K562 (cell line): Measurements from ENCODE around the gene CMTM5. TPM values are rescaled to one million over a fixed set of nuclear protein-coding genes. Genes with fewer than 3 reads are reported as not detected.

Experiments
- ATAC-seq: fragments of 200-7000 bp; cut with Tn5 transposase; 3 replicates; pipeline ENCODE4 v1.9.1; 2020; ENCODE audit warnings: moderate library complexity
- BruUV-seq: library from RNA; stranded (reverse); fragments of 400-500 nt; replicated peaks from 2 replicates; lab custom pipeline; 2021; lab: Mats Ljungman, UMichigan
- CTCF ChIA-PET: fragments of 300-600 bp; formaldehyde crosslinking; extraction: SDS; loops from one replicate; lab custom pipeline; 2021; ENCODE audit warnings: low intra/inter-chr PET ratio; lab: Yijun Ruan, JAX
- POLR2A ChIA-PET: fragments of 300-600, 350-650 bp; sonication (Branson Sonifier 250); formaldehyde crosslinking; extraction: SDS; loops from one replicate; lab custom pipeline; 2021; ENCODE audit warnings: antibody characterized with exemption, inconsistent platforms; lab: Yijun Ruan, JAX
- DNase-seq, 4 experiments: peaks; one replicate each; pipeline versions ENCODE4 v3.0.0 to v3.0.0-alpha.2; 2011 to 2018; ENCODE audit warnings: low spot score in 3 of 4, mixed read lengths in 3 of 4; ENCODE audit errors: extremely low read depth in 1 of 4
- FAIRE-seq: peaks from 2 replicates; lab custom pipeline; 2011; peaks lifted over from hg19 to GRCh38; lab: Jason Lieb, UNC
- H2AFZ ChIP-seq: 2 replicates; pipeline ENCODE4 v1.6.0; 2011; ENCODE audit warnings: low read depth, low read length, control low read depth, inconsistent platforms
- H3K27ac ChIP-seq: fragments of 200-600 bp; 3 replicates; pipeline ENCODE4 v1.8.0; 2011; ENCODE audit warnings: low read depth, mild to moderate bottlenecking, control low read depth, inconsistent platforms, low read length, moderate library complexity, mixed read lengths; ENCODE audit errors: extremely low read depth
- H3K27me3 ChIP-seq, 2 experiments: fragments of 300-600 bp in 1 of 2; 2 replicates in 1 of 2; 3 replicates in 1 of 2; pipeline versions ENCODE4 v1.6.0 to v1.8.0; 2011; ENCODE audit warnings: inconsistent platforms in 2 of 2, low read length in 2 of 2, mild to moderate bottlenecking in 1 of 2, mixed read lengths in 1 of 2, moderate library complexity in 1 of 2; ENCODE audit not compliant: control insufficient read depth in 2 of 2, insufficient read depth in 2 of 2
- H3K36me3 ChIP-seq: fragments of 300-600 bp; 3 replicates; pipeline ENCODE4 v1.8.0; 2011; ENCODE audit warnings: mild to moderate bottlenecking, low read length, inconsistent platforms; ENCODE audit not compliant: control insufficient read depth, insufficient read depth
- H3K4me1 ChIP-seq, 2 experiments: fragments of 200-600 bp in 1 of 2; replicated peaks in 1 of 2; 2 replicates in 1 of 2; 3 replicates in 1 of 2; pipeline versions ENCODE4 v1.5.1 to v1.8.0; 2011; ENCODE audit warnings: inconsistent platforms in 2 of 2, low read length in 2 of 2, mild to moderate bottlenecking in 1 of 2, mixed read lengths in 1 of 2, moderate library complexity in 1 of 2; ENCODE audit not compliant: control insufficient read depth in 2 of 2, insufficient read depth in 2 of 2
- H3K4me2 ChIP-seq: 2 replicates; pipeline ENCODE4 v1.6.1; 2011; ENCODE audit warnings: low read length, control low read depth, inconsistent platforms, mixed read lengths; ENCODE audit not compliant: insufficient read depth
- H3K4me3 ChIP-seq: fragments of 200-600 bp; sonication (generic), shearing (Covaris generic); 2 replicates; pipeline ENCODE4 v1.5.1; 2016; ENCODE audit warnings: control low read depth, inconsistent platforms
- H3K79me2 ChIP-seq: fragments of 200-600 bp; 3 replicates; pipeline ENCODE4 v1.8.0; 2011; ENCODE audit warnings: low read length, inconsistent platforms; ENCODE audit not compliant: control insufficient read depth, insufficient read depth
- H3K9ac ChIP-seq, 2 experiments: 2 replicates each; pipeline versions ENCODE4 v1.6.0 to v1.6.1; 2011; ENCODE audit warnings: low read depth in 2 of 2, low read length in 2 of 2, control low read depth in 1 of 2, inconsistent platforms in 1 of 2, mild to moderate bottlenecking in 1 of 2, mixed read lengths in 1 of 2; ENCODE audit not compliant: insufficient read depth in 1 of 2
- H3K9me1 ChIP-seq: one replicate; pipeline ENCODE4 v1.6.0; 2011; ENCODE audit warnings: inconsistent platforms, mild to moderate bottlenecking, low read length, moderate library complexity; ENCODE audit not compliant: control insufficient read depth, insufficient read depth
- H3K9me3 ChIP-seq: replicated peaks from 2 replicates; pipeline ENCODE4 v1.5.1; 2011; ENCODE audit warnings: low read depth, low read length, inconsistent platforms; ENCODE audit not compliant: control insufficient read depth, insufficient read depth
- H4K20me1 ChIP-seq: replicated peaks from 2 replicates; pipeline ENCODE4 v1.6.1; 2011; ENCODE audit warnings: low read length, inconsistent platforms, mixed read lengths; ENCODE audit not compliant: control insufficient read depth, insufficient read depth
- ARID2 ChIP-seq: fragments of 450-650 bp; IDR thresholded peaks from 2 replicates; pipeline ENCODE4 v1.6.1; 2017; ENCODE audit warnings: antibody characterized with exemption, mild to moderate bottlenecking
- ILF3 ChIP-seq: fragments of 450-650 bp; IDR thresholded peaks from 2 replicates; pipeline ENCODE4 v1.6.1; 2018; ENCODE audit warnings: antibody characterized with exemption, mild to moderate bottlenecking, moderate library complexity, borderline replicate concordance
- MEIS2 ChIP-seq: fragments of 450-650 bp; IDR thresholded peaks from 2 replicates; pipeline ENCODE4 v1.6.1; 2014; ENCODE audit warnings: mild to moderate bottlenecking; ENCODE audit not compliant: partially characterized antibody
- NCOA2 ChIP-seq, 2 experiments: fragments of 450-650 bp; IDR thresholded peaks; 2 replicates each; pipeline ENCODE4 v1.6.1; 2018; ENCODE audit warnings: mild to moderate bottlenecking in 2 of 2, moderate library complexity in 1 of 2; ENCODE audit not compliant: partially characterized antibody in 2 of 2
- OTX1 ChIP-seq: fragments of 450-650 bp; formaldehyde crosslinking; IDR thresholded peaks from 2 replicates; pipeline ENCODE4 v1.4.0; 2022; ENCODE audit warnings: mild to moderate bottlenecking
- SMAD1 ChIP-seq: fragments of 150-350 bp; IDR thresholded peaks from 2 replicates; pipeline ENCODE4 v1.6.1; 2014; ENCODE audit warnings: low read length, low read depth; ENCODE audit not compliant: partially characterized antibody
- XRCC4 ChIP-seq: IDR thresholded peaks from one replicate; pipeline ENCODE4 v1.6.1; 2011; ENCODE audit not compliant: insufficient read depth, insufficient read length; ENCODE audit errors: extremely low read depth
- ZBTB8A ChIP-seq: fragments of 450-650 bp; IDR thresholded peaks from 2 replicates; pipeline ENCODE4 v1.6.1; 2018; ENCODE audit warnings: mild to moderate bottlenecking, moderate library complexity; ENCODE audit not compliant: partially characterized antibody
- ZFPM2 ChIP-seq: fragments of 250-450 bp; sonication (Bioruptor Pico); IDR thresholded peaks from 2 replicates; pipeline ENCODE4 v1.5.1; 2022; ENCODE audit warnings: mild to moderate bottlenecking
- WGBS: fragments of 100-300 bp; shearing (Covaris generic); methylation state at CpG from one replicate; pipeline ENCODE4 v1.1.6; 2016; ENCODE audit warnings: low coverage, mixed read lengths; ENCODE audit not compliant: insufficient coverage; ENCODE audit errors: missing lambda C conversion rate; 5-methylcytosine and 5-hydroxymethylcytosine counted together
- in situ Hi-C: fragments of 300-500 bp; cut with MboI; formaldehyde crosslinking; loops from 4 replicates; pipeline ENCODE4 v1.15.0; 2018; ENCODE audit warnings: inconsistent platforms, mixed read lengths
- intact Hi-C: fragments of 100-400 bp; cut with micrococcal nuclease; formaldehyde crosslinking; loops from 2 replicates; pipeline ENCODE4 v1.14.2; 2022
- polyA plus RNA-seq, 8 experiments: library from polyadenylated mRNA; depleted of rRNA in 4 of 8; stranded (reverse) in 5 of 8; unstranded in 3 of 8; fragments of >200 nt; fragmentation: Nextera tagmentation in 2 of 8; fragmentation: Illumina TruSeq in 1 of 8; extraction: Ambion mirVana in 2 of 8; extraction: Trizol in 1 of 8; gene quantifications; 2 replicates each; pipeline versions ENCODE4 v1.2.1 to v1.2.3, GENCODE V29; 2011 to 2014; ENCODE audit warnings: inconsistent platforms in 1 of 8, missing spikeins in 1 of 8
- total RNA-seq, 7 experiments: library from RNA; depleted of rRNA in 6 of 7; stranded (reverse); fragments of >200 nt in 6 of 7; fragmentation: Illumina TruSeq in 2 of 7; extraction: Trizol in 2 of 7; gene quantifications; 2 replicates each; pipeline versions ENCODE4 v1.2.1 to v1.2.3, GENCODE V29; 2011 to 2021; ENCODE audit warnings: low replicate concordance in 1 of 7
- TF ChIP-seq, protein P1 (sequence below): sonication (generic); formaldehyde crosslinking; IDR thresholded peaks from 2 replicates; pipeline ENCODE4 v1.8.0; 2022; ENCODE audit warnings: missing genetic modification reagents, mild to moderate bottlenecking, moderate library complexity, borderline replicate concordance
- TF ChIP-seq, protein P2 (sequence below), 2 experiments: IDR thresholded peaks in 1 of 2; conservative IDR thresholded peaks in 1 of 2; 2 replicates each; pipeline ENCODE4 v1.6.1; 2016; ENCODE audit warnings: low read depth in 2 of 2, mild to moderate bottlenecking in 1 of 2, missing compliant biosample characterization in 1 of 2, missing genetic modification characterization in 1 of 2, moderate library complexity in 1 of 2
- TF ChIP-seq, protein P3 (sequence below), 2 experiments: fragments of 450-650 bp; conservative IDR thresholded peaks; 2 replicates each; pipeline ENCODE4 v1.6.1; 2017; ENCODE audit warnings: mild to moderate bottlenecking in 2 of 2, moderate library complexity in 2 of 2
- TF ChIP-seq, protein P4 (sequence below): fragments of 450-650 bp; IDR thresholded peaks from 2 replicates; pipeline ENCODE4 v1.6.1; 2016

Gene CMTM5
- total and polyA plus RNA-seq, 9 of the 15 experiments (the other 6 are each of a cell fraction or from before 2014, with no cell fraction given), result 0.21 TPM; not detected in 8

DNA sequence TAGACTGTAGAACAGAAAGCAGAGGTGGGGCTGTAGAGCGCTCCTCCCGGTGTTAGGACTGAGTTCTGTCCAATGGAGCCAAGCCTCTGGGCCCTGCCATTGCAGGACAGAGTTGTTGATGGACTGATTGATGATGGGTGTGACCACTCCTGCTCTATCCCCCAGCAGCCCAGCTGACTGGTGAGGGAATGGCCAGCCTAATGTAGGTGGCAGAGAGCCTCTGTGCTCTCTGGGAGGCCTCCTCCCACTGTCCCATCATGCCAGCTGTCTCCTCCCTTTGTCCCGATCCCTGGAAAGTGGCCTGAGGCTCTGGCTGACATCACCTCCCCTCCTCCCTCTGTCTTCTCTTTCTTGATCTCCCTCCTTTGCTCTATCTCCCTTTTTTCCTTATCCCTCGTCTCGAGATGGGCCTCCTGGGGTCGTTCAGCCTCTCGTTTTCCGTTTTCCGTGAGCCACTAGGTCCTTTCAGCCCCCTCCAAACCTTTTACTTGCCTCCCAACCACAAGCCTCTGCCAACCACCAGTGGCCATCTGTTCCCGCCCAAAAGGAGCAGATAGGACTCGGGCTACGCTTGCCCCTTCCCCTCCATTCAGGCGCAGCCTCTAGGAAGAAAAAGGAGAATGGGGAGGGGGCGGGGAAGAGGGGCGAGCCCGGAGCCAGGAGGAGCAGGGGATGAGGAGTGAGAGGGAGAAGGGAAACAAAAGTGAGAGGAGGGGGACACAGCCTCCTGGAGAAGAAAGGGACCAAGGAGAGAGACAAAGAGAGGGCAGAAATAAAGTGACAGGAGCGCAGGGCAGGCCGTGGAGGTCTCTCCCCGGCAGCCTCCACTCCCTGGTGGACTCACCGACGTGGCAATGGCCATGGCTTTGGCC, 12.4 kb upstream of the CMTM5 start:
- peaks cover 0 to 21% of the 10 kb centered on the region in 2 experiments; a peak in 2 of 5 replicates for H3K4me1 ChIP-seq
- H3K27me3 ChIP-seq, result peaks cover 10 to 50% of the 10 kb centered on the region in 2 experiments; a peak in 4 of 5 replicates
- H3K9me1 ChIP-seq, result no peaks in the 10 kb centered on the region
- no peaks in the 10 kb centered on the region; the same call in 1 of the 2 replicates for H4K20me1 ChIP-seq
- no peak for FAIRE-seq
- no TSS peak for BruUV-seq
- peak in 2 of 4 experiments; percentile 16 to 30 for DNase-seq
- H3K36me3 ChIP-seq, result no peaks in the 10 kb centered on the region
- ChIA-PET POLR2A (no interaction called here), CTCF (no interaction called here)
- WGBS, result 1% methylated on average over 11 of the region's 21 CpGs
- no peak overlapping the region for H3K4me2 ChIP-seq
- H2AFZ ChIP-seq, result no peak overlapping the region
- no peak overlapping the region for H3K4me3 ChIP-seq
- no peaks in the 10 kb centered on the region for H3K9me3 ChIP-seq
- H3K27ac ChIP-seq, result no peak overlapping the region
- intact Hi-C loops (no loop called here), in situ Hi-C loops (no loop called here)
- no peaks in the 10 kb centered on the region for H3K79me2 ChIP-seq
- no peak overlapping the region; a peak in 1 of 4 replicates for H3K9ac ChIP-seq
- peak; percentile 30 for ATAC-seq
- TF ChIP-seq NCOA2 (IDR thresholded peaks at IDR 0.05; ENCODE audit: partially characterized antibody in 2 of 2) (no peak), SMAD1 (no peak), ZBTB8A (no peak), ARID2 (no peak), ILF3 (no peak), ZFPM2 (CRISPR knock-in tag) (no peak), MEIS2 (peak; percentile 87), XRCC4 (no peak), OTX1 (no peak)
- TF ChIP-seq, protein P1, sequence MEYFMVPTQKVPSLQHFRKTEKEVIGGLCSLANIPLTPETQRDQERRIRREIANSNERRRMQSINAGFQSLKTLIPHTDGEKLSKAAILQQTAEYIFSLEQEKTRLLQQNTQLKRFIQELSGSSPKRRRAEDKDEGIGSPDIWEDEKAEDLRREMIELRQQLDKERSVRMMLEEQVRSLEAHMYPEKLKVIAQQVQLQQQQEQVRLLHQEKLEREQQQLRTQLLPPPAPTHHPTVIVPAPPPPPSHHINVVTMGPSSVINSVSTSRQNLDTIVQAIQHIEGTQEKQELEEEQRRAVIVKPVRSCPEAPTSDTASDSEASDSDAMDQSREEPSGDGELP (CRISPR knock-in tag), result peak; percentile 51; the same call in 1 of the 2 replicates
- TF ChIP-seq, protein P2, sequence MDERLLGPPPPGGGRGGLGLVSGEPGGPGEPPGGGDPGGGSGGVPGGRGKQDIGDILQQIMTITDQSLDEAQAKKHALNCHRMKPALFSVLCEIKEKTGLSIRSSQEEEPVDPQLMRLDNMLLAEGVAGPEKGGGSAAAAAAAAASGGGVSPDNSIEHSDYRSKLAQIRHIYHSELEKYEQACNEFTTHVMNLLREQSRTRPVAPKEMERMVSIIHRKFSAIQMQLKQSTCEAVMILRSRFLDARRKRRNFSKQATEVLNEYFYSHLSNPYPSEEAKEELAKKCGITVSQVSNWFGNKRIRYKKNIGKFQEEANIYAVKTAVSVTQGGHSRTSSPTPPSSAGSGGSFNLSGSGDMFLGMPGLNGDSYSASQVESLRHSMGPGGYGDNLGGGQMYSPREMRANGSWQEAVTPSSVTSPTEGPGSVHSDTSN (CRISPR knock-in tag; IDR thresholded peaks at IDR 0.05; ENCODE audit: low read depth), result no peak
- TF ChIP-seq, protein P2 (tag; conservative IDR thresholded peaks at IDR 0.05; ENCODE audit: low read depth), result peak; percentile 86
- TF ChIP-seq, protein P3, sequence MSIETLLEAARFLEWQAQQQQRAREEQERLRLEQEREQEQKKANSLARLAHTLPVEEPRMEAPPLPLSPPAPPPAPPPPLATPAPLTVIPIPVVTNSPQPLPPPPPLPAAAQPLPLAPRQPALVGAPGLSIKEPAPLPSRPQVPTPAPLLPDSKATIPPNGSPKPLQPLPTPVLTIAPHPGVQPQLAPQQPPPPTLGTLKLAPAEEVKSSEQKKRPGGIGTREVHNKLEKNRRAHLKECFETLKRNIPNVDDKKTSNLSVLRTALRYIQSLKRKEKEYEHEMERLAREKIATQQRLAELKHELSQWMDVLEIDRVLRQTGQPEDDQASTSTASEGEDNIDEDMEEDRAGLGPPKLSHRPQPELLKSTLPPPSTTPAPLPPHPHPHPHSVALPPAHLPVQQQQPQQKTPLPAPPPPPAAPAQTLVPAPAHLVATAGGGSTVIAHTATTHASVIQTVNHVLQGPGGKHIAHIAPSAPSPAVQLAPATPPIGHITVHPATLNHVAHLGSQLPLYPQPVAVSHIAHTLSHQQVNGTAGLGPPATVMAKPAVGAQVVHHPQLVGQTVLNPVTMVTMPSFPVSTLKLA (conservative IDR thresholded peaks at IDR 0.05), result no peak
- TF ChIP-seq, protein P4, sequence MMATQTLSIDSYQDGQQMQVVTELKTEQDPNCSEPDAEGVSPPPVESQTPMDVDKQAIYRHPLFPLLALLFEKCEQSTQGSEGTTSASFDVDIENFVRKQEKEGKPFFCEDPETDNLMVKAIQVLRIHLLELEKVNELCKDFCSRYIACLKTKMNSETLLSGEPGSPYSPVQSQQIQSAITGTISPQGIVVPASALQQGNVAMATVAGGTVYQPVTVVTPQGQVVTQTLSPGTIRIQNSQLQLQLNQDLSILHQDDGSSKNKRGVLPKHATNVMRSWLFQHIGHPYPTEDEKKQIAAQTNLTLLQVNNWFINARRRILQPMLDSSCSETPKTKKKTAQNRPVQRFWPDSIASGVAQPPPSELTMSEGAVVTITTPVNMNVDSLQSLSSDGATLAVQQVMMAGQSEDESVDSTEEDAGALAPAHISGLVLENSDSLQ, result peak; percentile 63
